ENCODE measurements around the gene CCM2.

CCM2 gene

GRCh38 chr7:45071528-45071927 is 71.5 kb downstream of the CCM2 start:
- DNase-seq, result no peak

DNA sequence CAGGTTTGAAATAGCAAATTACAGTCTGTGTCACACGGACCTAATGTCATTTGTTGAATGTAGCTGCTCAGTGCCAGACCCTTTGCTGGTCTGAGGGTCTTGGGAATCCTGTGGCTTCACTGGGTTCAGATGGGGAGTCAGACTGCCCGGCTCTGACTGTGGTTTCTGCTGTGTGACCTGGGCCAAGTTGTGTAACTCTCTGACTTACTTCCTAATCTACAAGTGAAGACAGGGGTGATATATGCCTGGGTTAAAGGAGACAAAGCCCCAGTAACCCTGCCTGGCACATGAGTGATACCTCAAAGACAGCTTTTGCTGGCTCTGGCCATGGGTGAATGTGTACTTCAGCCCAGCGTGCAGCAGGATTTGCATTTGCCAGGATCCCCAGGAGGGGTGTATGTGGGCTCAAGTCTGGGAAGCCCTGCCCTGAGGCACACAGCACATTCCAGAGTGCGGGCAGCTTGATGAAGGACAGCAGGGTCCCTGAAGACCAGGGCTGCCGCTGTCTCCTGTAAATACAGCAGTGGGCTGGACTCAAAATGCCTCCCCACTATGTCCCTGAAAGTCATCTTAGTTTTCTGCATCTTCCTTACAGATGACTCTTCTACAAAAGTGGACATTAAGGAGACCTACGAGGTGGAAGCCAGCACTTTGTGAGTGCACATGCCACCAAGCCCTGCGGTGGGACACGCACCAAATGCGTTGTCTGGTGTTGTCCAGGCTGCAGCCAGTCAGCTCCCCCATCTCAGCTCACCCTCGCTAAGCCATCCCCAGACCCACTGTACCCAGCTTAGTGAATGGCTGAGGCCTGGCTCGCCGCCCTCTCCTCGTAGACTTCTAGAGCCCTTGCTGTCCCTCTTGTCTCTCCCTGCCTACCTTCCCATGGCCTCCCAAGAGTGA is 72.4 kb downstream of the CCM2 start:
- DNase-seq, result no peak

DNA sequence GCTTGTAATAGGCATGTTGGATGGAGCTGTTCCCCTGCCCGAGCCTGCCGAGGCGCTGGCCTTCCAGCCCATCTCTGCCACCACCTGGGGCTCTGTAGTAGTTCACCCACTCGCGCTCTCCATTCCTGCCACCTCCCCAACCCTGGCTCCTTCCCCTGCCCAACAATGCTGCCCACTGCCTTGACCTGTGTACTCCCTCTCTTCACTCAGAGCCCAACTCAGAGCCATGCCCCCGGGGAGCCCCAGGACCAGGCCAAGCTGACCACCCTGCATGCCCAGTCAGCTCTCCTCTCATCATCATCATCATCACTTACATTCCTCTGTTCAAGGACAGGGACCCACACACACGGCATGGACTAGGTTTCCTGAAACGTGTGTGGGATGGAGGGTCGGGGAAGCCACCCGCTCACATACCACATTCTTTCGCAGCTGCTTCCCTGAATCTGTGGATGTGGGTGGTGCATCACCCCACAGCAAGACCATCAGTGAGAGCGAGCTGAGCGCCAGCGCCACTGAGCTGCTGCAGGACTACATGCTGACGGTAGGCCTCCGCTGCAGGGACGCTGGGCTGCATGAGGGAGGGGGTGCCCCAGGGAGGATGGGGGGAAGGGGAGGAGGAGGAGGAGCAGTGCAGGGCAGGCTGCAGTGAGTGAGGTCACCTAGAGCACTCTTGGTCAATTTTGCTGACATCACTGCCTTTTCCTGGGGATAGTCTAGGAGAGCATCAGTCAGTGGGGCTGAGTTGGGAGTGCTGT is 73.2 kb downstream of the CCM2 start:
- DNase-seq, result no peak

DNA sequence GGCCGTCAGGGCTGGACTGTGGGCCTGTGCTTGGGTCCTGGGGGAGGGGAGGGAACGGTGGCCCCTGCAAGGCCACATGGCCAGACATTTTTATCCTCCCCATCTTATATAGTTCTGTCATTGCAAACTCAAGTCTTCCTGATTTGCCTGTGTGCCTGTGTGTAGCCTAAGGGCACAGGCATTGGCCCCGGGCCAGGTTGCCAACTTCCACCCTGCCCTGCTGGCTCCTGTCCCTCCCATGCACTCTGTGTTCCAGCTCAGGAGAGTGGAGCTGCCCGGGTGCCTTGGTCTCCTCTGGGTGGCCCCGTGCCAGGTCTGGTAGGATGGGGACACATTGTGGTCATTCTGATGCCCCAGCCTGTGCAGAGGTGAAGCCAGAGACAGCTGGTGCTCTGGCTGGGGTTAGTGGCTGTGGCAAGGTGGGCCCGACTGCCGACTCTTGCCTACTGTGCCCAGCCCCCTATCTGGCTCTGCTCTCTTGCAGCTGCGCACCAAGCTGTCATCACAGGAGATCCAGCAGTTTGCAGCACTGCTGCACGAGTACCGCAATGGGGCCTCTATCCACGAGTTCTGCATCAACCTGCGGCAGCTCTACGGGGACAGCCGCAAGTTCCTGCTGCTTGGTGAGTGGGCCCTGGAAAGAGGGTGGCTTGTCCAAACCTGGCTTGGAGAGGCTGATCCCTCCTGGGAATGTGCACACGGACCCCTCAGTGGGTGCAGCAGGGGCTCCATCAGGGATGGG is 74.0 kb downstream of the CCM2 start:
- peak; percentile 11 for DNase-seq

DNA sequence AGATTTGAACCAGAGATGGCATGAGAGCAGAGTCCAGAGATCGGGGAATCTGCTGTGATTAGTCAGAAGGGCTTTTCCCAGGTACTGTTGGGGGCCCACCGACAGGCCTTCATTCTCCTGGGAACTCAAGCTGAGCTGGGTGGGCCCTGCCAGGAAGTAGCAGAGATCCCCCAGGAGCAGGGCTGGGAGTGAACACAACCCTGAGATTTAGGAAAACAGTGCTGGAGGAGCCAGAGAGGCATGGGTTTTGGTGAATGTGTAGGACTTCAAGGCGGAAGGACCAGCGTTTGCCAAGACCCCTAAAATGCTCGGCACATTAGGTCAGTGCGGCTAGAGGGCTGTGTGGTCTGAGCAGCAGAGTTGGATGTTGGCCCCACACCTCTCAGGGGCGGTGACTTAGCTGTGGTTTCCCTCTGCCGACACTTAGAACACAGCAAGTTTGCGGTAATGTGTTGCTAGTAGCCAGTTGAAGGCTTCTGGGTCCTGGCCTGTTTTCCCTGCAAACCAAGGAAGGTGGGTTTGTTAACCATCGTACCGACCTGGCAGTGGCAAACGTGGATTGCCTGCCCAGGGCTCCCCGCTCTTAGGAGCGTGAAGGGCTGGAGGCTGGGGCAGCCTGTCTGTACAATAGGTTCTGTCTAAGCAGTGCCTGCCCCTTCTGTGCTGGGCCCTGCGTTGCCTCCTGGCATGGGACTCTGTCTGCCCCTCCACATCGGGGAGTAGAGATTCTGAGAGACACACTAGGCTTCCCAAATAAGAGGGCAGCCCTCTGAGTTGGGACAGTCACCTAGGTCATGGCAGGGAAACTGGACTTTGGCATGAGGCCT is 74.7 kb downstream of the CCM2 start:
- DNase-seq, result no peak

GRCh38 chr7:45075355-45075644 is 75.3 kb downstream of the CCM2 start:
- DNase-seq, result no peak

DNA sequence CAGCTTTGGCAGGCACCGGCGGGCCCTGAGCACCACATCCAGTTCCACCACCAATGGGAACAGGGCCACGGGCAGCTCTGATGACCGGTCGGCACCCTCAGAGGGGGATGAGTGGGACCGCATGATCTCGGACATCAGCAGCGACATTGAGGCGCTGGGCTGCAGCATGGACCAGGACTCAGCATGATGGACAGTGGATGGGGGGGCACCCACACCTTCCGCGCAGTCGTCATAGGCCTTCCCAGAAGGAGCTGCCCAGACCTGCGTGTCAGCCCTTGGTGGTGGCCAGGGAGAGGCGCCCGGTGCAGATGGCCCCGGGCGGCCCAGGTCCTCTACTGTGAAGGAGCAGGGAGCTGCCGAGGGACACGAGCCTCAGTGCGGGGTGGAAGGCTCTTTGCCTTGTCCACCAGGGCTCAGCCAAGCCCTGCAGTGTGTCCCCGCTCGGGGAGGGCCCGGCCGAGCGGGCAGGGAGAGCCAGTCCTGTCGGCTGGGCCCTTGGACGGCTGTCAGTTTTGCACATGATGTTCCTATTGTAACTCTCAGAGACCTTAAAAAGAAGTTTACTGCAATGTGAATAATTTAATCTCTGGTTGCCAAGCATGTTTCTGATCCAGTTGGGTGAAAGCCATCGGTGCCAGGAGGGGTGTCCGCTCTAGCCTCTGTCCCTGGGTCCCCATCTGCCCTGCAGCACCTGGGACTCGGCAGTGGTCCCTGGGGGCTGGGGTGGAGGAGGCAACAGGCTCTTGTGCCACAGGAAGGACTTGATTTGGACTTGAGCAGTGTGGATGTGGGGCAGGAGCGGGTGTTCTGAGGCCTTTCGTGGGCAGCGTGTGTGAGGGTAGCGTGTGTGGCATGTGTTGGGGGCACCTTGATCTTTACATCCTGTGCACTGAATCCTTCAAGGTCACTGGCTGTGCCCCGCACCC is 76.1 kb downstream of the CCM2 start:
- no peak for DNase-seq

- DNase-seq, result no peak
Measured at GRCh38 chr7:45076946-45077345, 76.9 kb downstream of the CCM2 start.

DNA sequence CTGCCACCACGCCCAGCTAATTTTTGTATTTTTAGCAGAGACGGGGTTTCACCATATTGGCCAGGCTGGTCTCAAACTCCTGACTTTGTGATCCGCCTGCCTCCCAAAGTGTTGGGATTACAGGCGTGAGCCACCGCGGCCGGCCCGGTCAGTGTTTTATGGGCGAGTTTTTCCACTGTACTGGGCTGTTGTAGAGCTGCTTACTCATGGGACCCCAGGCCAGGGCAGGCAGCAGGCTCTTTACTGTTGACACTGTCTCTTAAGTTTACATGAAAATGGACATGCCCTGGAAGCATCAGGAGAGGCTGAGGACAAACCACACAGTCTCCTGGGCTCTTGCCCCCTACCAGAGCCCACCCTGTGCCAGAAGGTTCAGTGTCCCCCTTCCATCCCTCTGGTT is 77.6 kb downstream of the CCM2 start:
- DNase-seq, result no peak

- no peak for DNase-seq
Measured at GRCh38 chr7:45078125-45078681, 78.2 kb downstream of the CCM2 start.

DNA sequence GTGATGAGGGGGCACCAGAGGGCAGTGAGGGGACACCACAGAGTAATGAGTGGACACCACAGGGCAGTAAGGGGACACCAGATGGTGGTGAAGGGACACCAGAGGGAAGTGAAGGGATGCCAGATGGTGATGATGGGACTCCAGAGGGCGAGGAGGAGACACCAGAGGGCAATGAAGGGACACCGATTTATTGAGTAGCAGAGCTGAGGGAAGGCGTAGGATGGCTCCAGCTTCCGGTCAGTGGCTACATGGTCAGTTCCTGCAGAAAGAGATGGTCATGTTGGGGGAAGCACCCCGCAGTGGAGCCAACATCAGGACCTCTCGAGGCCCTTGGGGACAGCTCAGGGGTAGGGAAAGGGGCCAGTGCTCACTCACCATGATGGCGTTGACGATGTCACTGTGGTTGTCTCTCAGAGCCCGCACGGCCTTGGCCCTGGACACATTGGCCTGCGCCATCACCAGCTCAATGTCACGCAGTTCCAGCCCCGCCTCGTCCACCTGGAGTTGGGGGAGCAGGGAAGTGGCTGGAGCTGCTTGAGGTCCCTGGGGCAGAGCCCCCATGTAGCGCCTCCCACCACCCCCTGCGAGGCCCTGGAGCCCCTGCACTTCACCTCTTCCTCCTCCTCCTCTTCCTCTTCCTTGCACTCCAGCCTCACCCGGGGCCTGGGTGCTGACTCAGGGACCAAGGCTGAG is 80.4 kb downstream of the CCM2 start:
- no peak for DNase-seq

GRCh38 chr7:45080958-45081669 is 81.1 kb downstream of the CCM2 start:
- DNase-seq, result no peak

DNA sequence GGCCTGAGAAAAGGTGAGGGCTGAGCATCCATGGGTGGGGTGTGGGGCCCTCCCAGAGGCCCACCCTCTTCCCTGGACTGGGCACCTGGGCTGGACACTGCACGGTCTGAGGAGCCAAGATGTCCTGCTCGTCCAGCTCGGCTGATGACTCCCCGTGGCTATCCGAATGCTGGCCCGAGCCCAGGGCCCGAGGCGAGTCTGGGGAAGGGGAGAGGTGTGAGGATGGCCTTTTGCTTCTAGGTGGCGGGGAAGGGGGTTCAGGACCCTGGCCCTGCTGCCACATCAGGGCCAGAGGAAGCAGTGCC is 81.6 kb downstream of the CCM2 start:
- DNase-seq, result no peak

GRCh38 chr7:45082031-45082830 is 82.2 kb downstream of the CCM2 start:
- peak; percentile 75 for DNase-seq

DNA sequence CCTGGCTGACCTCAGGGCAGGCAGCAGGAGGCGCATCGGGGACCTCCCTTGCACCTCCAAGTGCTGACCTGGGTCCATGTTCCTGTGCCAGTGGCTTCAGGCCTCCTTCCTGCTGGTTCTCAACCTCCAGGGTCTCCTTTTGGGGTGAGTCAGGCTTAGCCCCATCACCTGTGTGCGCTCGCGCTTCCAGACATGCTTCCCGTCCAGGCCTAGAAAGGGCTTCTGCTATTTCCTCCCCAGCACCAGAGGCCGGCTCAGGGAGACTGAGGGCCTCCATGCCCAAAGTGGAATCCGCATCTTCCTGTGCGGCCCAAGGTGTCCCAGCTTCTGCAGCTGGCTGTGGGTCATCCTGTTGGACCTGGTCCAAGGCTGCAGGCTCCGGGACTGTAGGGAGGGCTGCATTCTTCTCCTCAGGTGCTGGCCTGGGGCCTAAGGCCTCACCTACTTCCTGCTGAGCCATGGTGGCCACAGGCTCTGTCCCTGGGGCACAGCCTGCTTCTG is 82.9 kb downstream of the CCM2 start:
- no peak for DNase-seq

DNA sequence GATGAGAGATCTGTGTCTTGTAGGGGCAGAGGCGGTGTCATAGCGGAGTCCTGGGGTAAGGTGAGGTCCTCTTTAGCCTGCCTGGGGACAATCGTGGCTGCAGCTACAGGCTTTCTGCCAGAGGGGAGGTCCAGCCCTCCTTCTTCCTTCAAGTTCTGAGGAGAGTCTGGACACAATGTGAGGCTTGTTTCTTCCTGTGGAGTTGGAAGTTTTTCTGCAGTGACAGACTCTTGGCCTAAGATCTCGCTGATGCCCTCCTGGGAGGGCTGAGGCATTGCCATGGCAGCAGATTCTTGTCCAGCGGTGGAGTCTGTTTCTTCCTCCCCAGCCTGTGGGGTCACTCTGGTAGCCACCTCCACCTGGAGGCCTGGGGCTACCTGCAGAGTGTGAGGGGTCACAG is 84.3 kb downstream of the CCM2 start:
- no peak for DNase-seq

GRCh38 chr7:45084901-45085618 is 85.1 kb downstream of the CCM2 start:
- DNase-seq, result no peak

- no peak for DNase-seq
Measured at GRCh38 chr7:45085619-45086200, 85.7 kb downstream of the CCM2 start.

Data from midbrain (tissue), 1 donor.